ENCODE measurements around the gene ILK. TPM values are rescaled to one million over a fixed set of nuclear protein-coding genes. Genes with fewer than 3 reads are reported as not detected.

ILK gene
- total RNA-seq, 1 experiment from 2014 or later, result 69.7 TPM

GRCh38 chr11:6648501-6648900 lies 44.9 kb downstream of the ILK start:
- DNase-seq, result no peak
- Histone ChIP-seq H3K9me3 (ENCODE audit: insufficient read depth, low read depth) (no peaks in the 10 kb centered on the region), H3K27me3 (ENCODE audit: insufficient read depth, low read depth) (peaks cover 2% of the 10 kb centered on the region; the same call in 1 of the 2 replicates), H3F3A (ENCODE audit: insufficient read depth, low read depth) (no peaks in the 10 kb centered on the region), H3K4me1 (replicated peaks; ENCODE audit: insufficient read depth) (no peaks in the 10 kb centered on the region), H3K27ac (no peak overlapping the region), H3K4me3 (no peak overlapping the region), H2AFZ (no peak overlapping the region), H3K79me2 (ENCODE audit: low read depth) (no peaks in the 10 kb centered on the region), H3K36me3 (ENCODE audit: low read depth) (no peaks in the 10 kb centered on the region), H3K9me2 (ENCODE audit: insufficient read depth) (no peaks in the 10 kb centered on the region), H3K4me2 (no peak overlapping the region), H4K20me1 (ENCODE audit: insufficient read depth) (no peaks in the 10 kb centered on the region)
- ChIA-PET POLR2A (ENCODE audit: unreplicated experiment) (interaction anchor here (0.5 kb wide), 1 partner anchor 16 kb away, joined by 8 read pairs; no protein-coding TSS in a partner anchor), CTCF (no interaction called here)
- no TSS peak for BruUV-seq (replicated peaks)
- intact Hi-C loops (cut with micrococcal nuclease; ENCODE audit: unreplicated experiment), result no loop called here
- TF ChIP-seq EZH2 (IDR thresholded peaks at IDR 0.05; ENCODE audit: low read depth), result no peak
- TF ChIP-seq, protein P1, sequence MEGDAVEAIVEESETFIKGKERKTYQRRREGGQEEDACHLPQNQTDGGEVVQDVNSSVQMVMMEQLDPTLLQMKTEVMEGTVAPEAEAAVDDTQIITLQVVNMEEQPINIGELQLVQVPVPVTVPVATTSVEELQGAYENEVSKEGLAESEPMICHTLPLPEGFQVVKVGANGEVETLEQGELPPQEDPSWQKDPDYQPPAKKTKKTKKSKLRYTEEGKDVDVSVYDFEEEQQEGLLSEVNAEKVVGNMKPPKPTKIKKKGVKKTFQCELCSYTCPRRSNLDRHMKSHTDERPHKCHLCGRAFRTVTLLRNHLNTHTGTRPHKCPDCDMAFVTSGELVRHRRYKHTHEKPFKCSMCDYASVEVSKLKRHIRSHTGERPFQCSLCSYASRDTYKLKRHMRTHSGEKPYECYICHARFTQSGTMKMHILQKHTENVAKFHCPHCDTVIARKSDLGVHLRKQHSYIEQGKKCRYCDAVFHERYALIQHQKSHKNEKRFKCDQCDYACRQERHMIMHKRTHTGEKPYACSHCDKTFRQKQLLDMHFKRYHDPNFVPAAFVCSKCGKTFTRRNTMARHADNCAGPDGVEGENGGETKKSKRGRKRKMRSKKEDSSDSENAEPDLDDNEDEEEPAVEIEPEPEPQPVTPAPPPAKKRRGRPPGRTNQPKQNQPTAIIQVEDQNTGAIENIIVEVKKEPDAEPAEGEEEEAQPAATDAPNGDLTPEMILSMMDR (conservative IDR thresholded peaks at IDR 0.05), result no peak

DNA sequence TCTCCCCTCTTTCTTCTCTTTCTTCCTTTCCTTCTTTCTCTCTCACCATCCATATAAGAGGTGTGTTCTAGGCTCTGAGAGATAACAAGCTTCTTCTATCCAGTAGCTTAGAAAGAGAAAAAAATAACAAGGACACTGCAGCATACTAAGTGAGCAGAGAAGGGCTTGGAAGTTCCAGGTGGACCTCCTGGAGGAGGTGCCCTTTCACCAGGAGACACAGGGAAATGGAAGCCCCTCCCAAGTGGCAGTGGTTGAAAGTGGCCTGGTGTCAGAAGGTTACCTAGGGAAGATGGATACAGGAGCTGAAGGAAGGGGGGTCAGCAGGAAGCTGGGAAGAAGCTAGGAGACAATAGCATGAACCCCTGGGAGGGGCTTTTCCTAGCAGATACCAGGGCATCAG lies 46.5 kb downstream of the ILK start:
- Histone ChIP-seq H4K20me1 (ENCODE audit: insufficient read depth) (no peaks in the 10 kb centered on the region), H3K4me1 (replicated peaks; ENCODE audit: insufficient read depth) (no peaks in the 10 kb centered on the region), H3K9me3 (ENCODE audit: insufficient read depth, low read depth) (no peaks in the 10 kb centered on the region), H3K36me3 (ENCODE audit: low read depth) (no peaks in the 10 kb centered on the region), H3K27me3 (ENCODE audit: insufficient read depth, low read depth) (peaks cover 2% of the 10 kb centered on the region; the same call in 1 of the 2 replicates), H3K27ac (no peak overlapping the region), H2AFZ (no peak overlapping the region), H3K4me2 (no peak overlapping the region), H3F3A (ENCODE audit: insufficient read depth, low read depth) (no peaks in the 10 kb centered on the region), H3K4me3 (no peak overlapping the region), H3K79me2 (ENCODE audit: low read depth) (no peaks in the 10 kb centered on the region), H3K9me2 (ENCODE audit: insufficient read depth) (no peaks in the 10 kb centered on the region)
- no TSS peak for BruUV-seq (replicated peaks)
- intact Hi-C loops (cut with micrococcal nuclease; ENCODE audit: unreplicated experiment), result no loop called here
- POLR2A ChIA-PET (ENCODE audit: unreplicated experiment), result no interaction called here
- no peak for TF ChIP-seq EZH2 (IDR thresholded peaks at IDR 0.05; ENCODE audit: low read depth)
- TF ChIP-seq, protein P1 (conservative IDR thresholded peaks at IDR 0.05), result no peak
- no peak for DNase-seq
- CTCF ChIA-PET, result no interaction called here

DNA sequence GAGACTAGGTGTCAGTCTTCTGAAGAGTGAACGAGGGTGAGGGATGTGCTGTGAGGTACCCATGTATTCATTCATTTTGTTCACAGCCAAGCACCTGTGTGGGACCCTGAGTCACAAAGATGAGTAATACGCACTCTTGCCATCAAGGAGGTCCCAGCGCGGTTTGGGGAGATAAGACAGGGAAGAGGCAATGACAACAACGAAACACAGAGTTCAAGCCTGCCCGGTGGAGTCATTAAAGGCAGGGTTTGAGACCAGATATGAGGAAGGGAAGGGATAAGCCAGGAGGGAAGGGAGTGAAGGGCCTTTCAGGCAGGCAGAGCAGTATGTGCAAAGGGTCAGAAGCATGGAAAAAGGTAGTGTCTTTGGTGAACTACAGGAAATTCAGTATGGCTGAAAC lies 47.4 kb downstream of the ILK start:
- Histone ChIP-seq H3K27me3 (ENCODE audit: insufficient read depth, low read depth) (peaks cover 2% of the 10 kb centered on the region; the same call in 1 of the 2 replicates), H3K9me3 (ENCODE audit: insufficient read depth, low read depth) (no peaks in the 10 kb centered on the region), H2AFZ (no peak overlapping the region), H3K4me1 (replicated peaks; ENCODE audit: insufficient read depth) (no peaks in the 10 kb centered on the region), H3K9me2 (ENCODE audit: insufficient read depth) (no peaks in the 10 kb centered on the region), H3K4me2 (no peak overlapping the region), H3K36me3 (ENCODE audit: low read depth) (no peaks in the 10 kb centered on the region), H3K79me2 (ENCODE audit: low read depth) (no peaks in the 10 kb centered on the region), H3K4me3 (no peak overlapping the region), H4K20me1 (ENCODE audit: insufficient read depth) (no peaks in the 10 kb centered on the region), H3F3A (ENCODE audit: insufficient read depth, low read depth) (no peaks in the 10 kb centered on the region), H3K27ac (no peak overlapping the region)
- ChIA-PET POLR2A (ENCODE audit: unreplicated experiment) (no interaction called here), CTCF (no interaction called here)
- no TSS peak for BruUV-seq (replicated peaks)
- no peak for DNase-seq
- TF ChIP-seq EZH2 (IDR thresholded peaks at IDR 0.05; ENCODE audit: low read depth), result no peak
- TF ChIP-seq, protein P1 (conservative IDR thresholded peaks at IDR 0.05), result no peak
- intact Hi-C loops (cut with micrococcal nuclease; ENCODE audit: unreplicated experiment), result no loop called here

Data from PC-9 (cell line).